RWPE2 (cell line): ENCODE results near the gene RAPH1.

ENCODE experiments used
- ATAC-seq: fragments of 200-7000 bp; cut with Tn5 transposase; 3 replicates; pipeline ENCODE4 v1.9.1; 2021; ENCODE audit warnings: low read depth
- DNase-seq: peaks from one replicate; pipeline ENCODE4 v3.0.0-alpha.2; 2020; ENCODE audit warnings: low spot score
- H3K27ac ChIP-seq: fragments of 450-650 bp; 2 replicates; pipeline ENCODE4 v1.5.1; 2017; ENCODE audit warnings: mild to moderate bottlenecking; ENCODE audit not compliant: poor library complexity, severe bottlenecking
- H3K27me3 ChIP-seq: fragments of 250-450 bp; sonication (Bioruptor Pico); 2 replicates; pipeline ENCODE4 v1.5.1; 2021; ENCODE audit warnings: mild to moderate bottlenecking, moderate library complexity; ENCODE audit not compliant: insufficient read depth, poor library complexity, severe bottlenecking
- H3K36me3 ChIP-seq: fragments of 250-450 bp; sonication (Bioruptor Pico); 2 replicates; pipeline ENCODE4 v1.5.1; 2020; ENCODE audit warnings: low read depth, mild to moderate bottlenecking, moderate library complexity
- H3K4me1 ChIP-seq: fragments of 250-450 bp; sonication (Bioruptor Pico); 2 replicates; pipeline ENCODE4 v1.5.1; 2021; ENCODE audit warnings: mild to moderate bottlenecking, moderate library complexity; ENCODE audit not compliant: insufficient read depth, poor library complexity, severe bottlenecking
- H3K4me3 ChIP-seq: fragments of 250-450 bp; sonication (Bioruptor Pico); 2 replicates; pipeline ENCODE4 v1.5.1; 2021; ENCODE audit warnings: mild to moderate bottlenecking, moderate library complexity; ENCODE audit not compliant: severe bottlenecking
- H3K9me3 ChIP-seq: fragments of 250-450 bp; sonication (Bioruptor Pico); 2 replicates; pipeline ENCODE4 v1.5.1; 2021; ENCODE audit warnings: mild to moderate bottlenecking, moderate library complexity; ENCODE audit not compliant: severe bottlenecking
- CTCF ChIP-seq: fragments of 450-650 bp; IDR thresholded peaks from one replicate; pipeline ENCODE4 v1.5.1; 2017; ENCODE audit warnings: mild to moderate bottlenecking, moderate library complexity; ENCODE audit not compliant: poor library complexity, severe bottlenecking

The RAPH1 gene

DNA sequence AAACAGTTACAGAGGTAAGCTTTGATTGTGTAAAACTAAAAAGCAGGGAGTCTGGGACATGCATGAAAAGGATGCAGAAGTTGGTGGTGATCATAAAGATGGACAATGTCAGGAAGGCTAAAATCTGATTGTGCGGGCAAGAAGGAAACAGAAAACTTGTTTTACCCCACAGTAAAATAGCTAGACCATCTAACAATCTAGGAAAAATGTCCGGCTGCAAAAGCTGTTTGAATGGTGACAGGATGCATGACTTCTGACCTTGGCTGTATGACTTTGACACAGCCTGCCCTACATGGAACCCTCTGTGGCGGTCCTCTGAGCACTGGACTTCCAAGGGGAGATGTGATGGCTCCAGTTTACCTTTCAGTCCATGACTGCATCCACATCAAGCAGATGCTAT lies 93.6 kb downstream of the RAPH1 start:
- H3K4me3 ChIP-seq: no peak overlapping the region
- no peaks in the 10 kb centered on the region for H3K9me3 ChIP-seq
- H3K27ac ChIP-seq: no peak overlapping the region
- no peaks in the 10 kb centered on the region for H3K27me3 ChIP-seq
- no peak for TF ChIP-seq CTCF
- DNase-seq (no peak), ATAC-seq (no peak)
- H3K36me3 ChIP-seq: peaks cover 66% of the 10 kb centered on the region
- peaks cover 7% of the 10 kb centered on the region for H3K4me1 ChIP-seq

GRCh38 chr2:203440671-203441070 lies 94.4 kb downstream of the RAPH1 start:
- no peak overlapping the region for H3K4me3 ChIP-seq
- ATAC-seq: no peak
- no peaks in the 10 kb centered on the region for H3K9me3 ChIP-seq
- no peak overlapping the region for H3K27ac ChIP-seq
- no peak for DNase-seq
- peaks cover 58% of the 10 kb centered on the region for H3K36me3 ChIP-seq
- H3K4me1 ChIP-seq: no peaks in the 10 kb centered on the region
- no peak for TF ChIP-seq CTCF
- H3K27me3 ChIP-seq: no peaks in the 10 kb centered on the region

GRCh38 chr2:203438528-203438927 lies 96.6 kb downstream of the RAPH1 start:
- Histone ChIP-seq H3K27me3 (no peaks in the 10 kb centered on the region), H3K36me3 (peaks cover 56% of the 10 kb centered on the region), H3K9me3 (no peaks in the 10 kb centered on the region), H3K4me1 (no peaks in the 10 kb centered on the region), H3K27ac (no peak overlapping the region), H3K4me3 (no peak overlapping the region)
- no peak for TF ChIP-seq CTCF
- ATAC-seq (no peak), DNase-seq (no peak)

- Histone ChIP-seq H3K36me3 (peaks cover 49% of the 10 kb centered on the region), H3K27ac (no peak overlapping the region), H3K9me3 (no peaks in the 10 kb centered on the region), H3K27me3 (no peaks in the 10 kb centered on the region), H3K4me1 (no peaks in the 10 kb centered on the region), H3K4me3 (no peak overlapping the region)
- DNase-seq (no peak), ATAC-seq (no peak)
- no peak for TF ChIP-seq CTCF
Measured at GRCh38 chr2:203437511-203437910, 97.6 kb downstream of the RAPH1 start.

GRCh38 chr2:203436496-203436895 lies 98.6 kb downstream of the RAPH1 start:
- TF ChIP-seq CTCF: no peak
- H3K27ac ChIP-seq: no peak overlapping the region
- no peaks in the 10 kb centered on the region for H3K4me1 ChIP-seq
- DNase-seq: no peak
- H3K4me3 ChIP-seq: no peak overlapping the region
- peaks cover 44% of the 10 kb centered on the region for H3K36me3 ChIP-seq
- no peaks in the 10 kb centered on the region for H3K9me3 ChIP-seq
- no peaks in the 10 kb centered on the region for H3K27me3 ChIP-seq
- no peak for ATAC-seq
